Endothelial cell (in vitro differentiated cells): Measurements from ENCODE around the gene GPN1. TPM values are rescaled to one million over a fixed set of nuclear protein-coding genes. Genes with fewer than 3 reads are reported as not detected.

ENCODE experiments used
- DNase-seq: peaks from one replicate; pipeline ENCODE4 v3.0.0; 2021; ENCODE audit warnings: low spot score
- H3K27ac Mint-ChIP-seq: one replicate; pipeline ENCODE4 v1.8.0; 2021; ENCODE audit warnings: mixed read lengths, inconsistent platforms; ENCODE audit not compliant: unreplicated experiment
- H3K27me3 Mint-ChIP-seq: one replicate; pipeline ENCODE4 v1.8.0; 2021; ENCODE audit warnings: mild to moderate bottlenecking, moderate library complexity, mixed read lengths, inconsistent platforms; ENCODE audit not compliant: unreplicated experiment
- H3K36me3 Mint-ChIP-seq: one replicate; pipeline ENCODE4 v1.8.0; 2021; ENCODE audit warnings: mild to moderate bottlenecking, low read depth, mixed read lengths, inconsistent platforms; ENCODE audit not compliant: unreplicated experiment
- H3K4me1 Mint-ChIP-seq: one replicate; pipeline ENCODE4 v1.8.0; 2021; ENCODE audit warnings: mild to moderate bottlenecking, mixed read lengths, inconsistent platforms; ENCODE audit not compliant: unreplicated experiment
- H3K4me3 Mint-ChIP-seq: one replicate; pipeline ENCODE4 v1.8.0; 2021; ENCODE audit warnings: mild to moderate bottlenecking, mixed read lengths, inconsistent platforms; ENCODE audit not compliant: unreplicated experiment
- H3K9me3 Mint-ChIP-seq: one replicate; pipeline ENCODE4 v1.8.0; 2021; ENCODE audit warnings: mixed read lengths, inconsistent platforms; ENCODE audit not compliant: unreplicated experiment
- CTCF ChIP-seq: fragments of 200-600 bp; sonication (generic); IDR thresholded peaks from one replicate; pipeline ENCODE4 v1.5.0; 2021; ENCODE audit warnings: antibody characterized with exemption; ENCODE audit not compliant: unreplicated experiment
- long read RNA-seq: library from polyadenylated mRNA; unstranded; transcript quantifications from one replicate; pipeline ENCODE4 v2.0.0, GENCODE V29; 2020; ENCODE audit not compliant: unreplicated experiment
- total RNA-seq: library from RNA; stranded (reverse); fragmentation: NEBNext Ultra II Directional; extraction: Animal tissue kit (Norgen Biotek cat#: 25700); gene quantifications from one replicate; pipeline ENCODE4 v1.2.1, GENCODE V29; 2021; ENCODE audit not compliant: unreplicated experiment

The GPN1 gene
- 39.7 TPM for total RNA-seq
- long read RNA-seq, transcript GPN1-212 (14 exons, 1,832 nt), result major isoform, 45 of 51 reads
- long read RNA-seq, partial matches to known transcripts, result 1 of 51 reads
- long read RNA-seq, other reads (novel, unspliced or antisense), result 5 of 51 reads

- H3K4me3 Mint-ChIP-seq, result no peak within 1 kb of the TSS
- H3K4me1 Mint-ChIP-seq, result peaks cover 17% of the 10 kb centered on the region
- peak; percentile 67 for DNase-seq
- no peak for TF ChIP-seq CTCF
- H3K36me3 Mint-ChIP-seq, result peaks cover 26% of the 10 kb centered on the region
- no peaks in the 10 kb centered on the region for H3K9me3 Mint-ChIP-seq
- H3K27me3 Mint-ChIP-seq, result no peaks in the 10 kb centered on the region
- H3K27ac Mint-ChIP-seq, result peak within 1 kb of the TSS; percentile 96
Observed at GRCh38 chr2:27628767-27629709, at the start of gene GPN1, which contains the start of gene CCDC121. GPN1 (plus strand) TSS chr2:27629050; CDS start chr2:27629059, 9 bp downstream. CCDC121 (minus strand) TSS chr2:27629012; CDS start chr2:27627799, 1,213 bp downstream.

GRCh38 chr2:27581417-27582128 is 47.3 kb upstream of the GPN1 start:
- DNase-seq, result no peak
- Mint-ChIP-seq H3K27ac (no peak overlapping the region), H3K27me3 (peaks cover 9% of the 10 kb centered on the region), H3K36me3 (peaks cover 9% of the 10 kb centered on the region), H3K4me3 (no peak overlapping the region), H3K4me1 (peaks cover 20% of the 10 kb centered on the region), H3K9me3 (no peaks in the 10 kb centered on the region)
- TF ChIP-seq CTCF, result no peak

GRCh38 chr2:27582129-27582694 is 46.6 kb upstream of the GPN1 start:
- H3K27me3 Mint-ChIP-seq, result peaks cover 9% of the 10 kb centered on the region
- TF ChIP-seq CTCF, result no peak
- H3K4me1 Mint-ChIP-seq, result peaks cover 20% of the 10 kb centered on the region
- no peak for DNase-seq
- peaks cover 9% of the 10 kb centered on the region for H3K36me3 Mint-ChIP-seq
- H3K27ac Mint-ChIP-seq, result peak overlapping the region; percentile 88
- peak overlapping the region; percentile 92 for H3K4me3 Mint-ChIP-seq
- no peaks in the 10 kb centered on the region for H3K9me3 Mint-ChIP-seq

GRCh38 chr2:27582695-27583389 is 46.0 kb upstream of the GPN1 start, which contains the start of gene ZNF512:
ZNF512 (plus strand) TSS chr2:27583042; CDS start chr2:27583113, 71 bp downstream.
- peaks cover 20% of the 10 kb centered on the region for H3K4me1 Mint-ChIP-seq
- H3K4me3 Mint-ChIP-seq, result peak within 1 kb of the TSS; percentile 92
- no peaks in the 10 kb centered on the region for H3K9me3 Mint-ChIP-seq
- TF ChIP-seq CTCF, result no peak
- H3K36me3 Mint-ChIP-seq, result peaks cover 5% of the 10 kb centered on the region
- H3K27me3 Mint-ChIP-seq, result peaks cover 9% of the 10 kb centered on the region
- H3K27ac Mint-ChIP-seq, result peak within 1 kb of the TSS; percentile 88
- peak; percentile 76 for DNase-seq
